CD4-positive, CD25-positive, alpha-beta regulatory T cell (primary cell): ENCODE results near the gene CLRN1. TPM values are rescaled to one million over a fixed set of nuclear protein-coding genes. Genes with fewer than 3 reads are reported as not detected.

Experiments used
- ATAC-seq, 2 donors: fragments of 150-1000 bp; cut with Tn5 transposase; one replicate each; pipeline ENCODE4 v1.10.0; 2021; ENCODE audit warnings: low read depth in 2 of 2, moderate number of reproducible peaks in 2 of 2, moderate library complexity in 1 of 2
- DNase-seq, 3 donors: peaks; one replicate each; pipeline versions ENCODE4 v3.0.0 to v3.0.0-alpha.2; 2012 to 2022; ENCODE audit warnings: mixed read lengths in 1 of 3
- H3K27ac ChIP-seq: one replicate; pipeline ENCODE4 v1.7.0; 2013; ENCODE audit warnings: mild to moderate bottlenecking, low read length; ENCODE audit not compliant: insufficient read depth, poor library complexity, severe bottlenecking
- H3K27me3 ChIP-seq: one replicate; pipeline ENCODE4 v1.7.0; 2013; ENCODE audit warnings: low read length; ENCODE audit not compliant: control insufficient read depth, insufficient read depth
- H3K36me3 ChIP-seq: one replicate; pipeline ENCODE4 v1.7.0; 2013; ENCODE audit warnings: mild to moderate bottlenecking, low read length, moderate library complexity; ENCODE audit not compliant: control insufficient read depth, insufficient read depth
- H3K4me1 ChIP-seq: 2 replicates; pipeline ENCODE4 v1.7.0; 2013; ENCODE audit warnings: mild to moderate bottlenecking, low read length; ENCODE audit not compliant: insufficient read depth, control insufficient read depth, poor library complexity, severe bottlenecking
- H3K4me3 ChIP-seq: one replicate; pipeline ENCODE4 v1.7.0; 2013; ENCODE audit warnings: low read depth, mild to moderate bottlenecking, low read length, moderate library complexity
- H3K9me3 ChIP-seq, 2 experiments: 1 replicate in 1 of 2; 2 replicates in 1 of 2; pipeline ENCODE4 v1.7.0; 2013; ENCODE audit warnings: low read length in 2 of 2, mild to moderate bottlenecking in 1 of 2, moderate library complexity in 1 of 2; ENCODE audit not compliant: control insufficient read depth in 2 of 2
- H3K27ac Mint-ChIP-seq, 3 donors: one replicate each; pipeline ENCODE4 v1.8.0; 2020 to 2022; ENCODE audit warnings: mild to moderate bottlenecking in 3 of 3, mixed read lengths in 3 of 3, moderate library complexity in 2 of 3
- H3K27me3 Mint-ChIP-seq: one replicate; pipeline ENCODE4 v1.8.0; 2022; ENCODE audit warnings: mild to moderate bottlenecking, mixed read lengths
- H3K36me3 Mint-ChIP-seq: one replicate; pipeline ENCODE4 v1.8.0; 2020; ENCODE audit warnings: mixed read lengths
- H3K4me1 Mint-ChIP-seq, 4 donors: one replicate each; pipeline ENCODE4 v1.8.0; 2020 to 2022; ENCODE audit warnings: mixed read lengths in 4 of 4, mild to moderate bottlenecking in 1 of 4
- H3K4me3 Mint-ChIP-seq, 4 donors: one replicate each; pipeline ENCODE4 v1.8.0; 2020 to 2022; ENCODE audit warnings: mild to moderate bottlenecking in 4 of 4, mixed read lengths in 4 of 4, moderate library complexity in 3 of 4
- H3K9me3 Mint-ChIP-seq, 7 donors: one replicate each; pipeline ENCODE4 v1.8.0; 2020 to 2022; ENCODE audit warnings: mixed read lengths in 7 of 7, mild to moderate bottlenecking in 3 of 7, moderate library complexity in 2 of 7
- polyA plus RNA-seq, 4 donors: library from polyadenylated mRNA; unstranded; fragments of 300-500 nt; fragmentation: Illumina TruSeq; gene quantifications; one replicate each; pipeline ENCODE4 v1.2.3, GENCODE V29; 2021
- total RNA-seq: library from RNA; stranded (reverse); gene quantifications from one replicate; pipeline ENCODE4 v1.2.3, GENCODE V29; 2022

CLRN1 gene
- total and polyA plus RNA-seq, 5 donors from 2014 or later: not detected

DNA sequence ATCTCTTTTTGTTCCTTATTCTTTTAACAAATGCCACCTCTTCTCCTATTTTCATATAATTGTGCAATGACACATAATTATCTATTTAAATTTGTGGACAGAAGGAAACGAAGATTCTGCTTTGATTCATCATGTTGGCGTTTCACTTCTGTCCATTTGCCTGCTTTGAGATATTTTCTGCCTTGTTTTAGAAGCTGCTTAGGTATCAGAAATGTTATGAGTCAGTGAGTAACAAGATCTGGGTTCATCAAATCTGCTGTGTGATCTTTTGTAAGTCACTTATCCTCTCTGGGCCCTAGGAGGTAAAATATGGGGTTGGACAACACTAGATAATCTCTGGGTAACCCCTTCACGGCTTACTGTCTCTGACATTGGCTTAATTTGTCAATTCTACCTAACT, 60.0 kb downstream of the CLRN1 start:
- no peak overlapping the region for H3K4me3 ChIP-seq
- ATAC-seq (no peak), DNase-seq (no peak)
- no peaks in the 10 kb centered on the region for H3K4me1 ChIP-seq
- Mint-ChIP-seq H3K4me1 (no peaks in the 10 kb centered on the region), H3K9me3 (peaks cover 0 to 1% (median 0%) of the 10 kb centered on the region in 7 donors), H3K27me3 (peaks cover 23% of the 10 kb centered on the region), H3K27ac (no peak overlapping the region), H3K36me3 (no peaks in the 10 kb centered on the region), H3K4me3 (no peak overlapping the region)
- H3K27me3 ChIP-seq: peaks cover 9% of the 10 kb centered on the region
- no peaks in the 10 kb centered on the region for H3K9me3 ChIP-seq
- no peak overlapping the region for H3K27ac ChIP-seq
- no peaks in the 10 kb centered on the region for H3K36me3 ChIP-seq

GRCh38 chr3:150911771-150912170, 60.8 kb downstream of the CLRN1 start:
- no peak for ATAC-seq
- H3K4me3 ChIP-seq: no peak overlapping the region
- H3K27ac ChIP-seq: no peak overlapping the region
- DNase-seq: no peak
- H3K9me3 ChIP-seq: no peaks in the 10 kb centered on the region
- no peak overlapping the region for H3K4me3 Mint-ChIP-seq
- no peaks in the 10 kb centered on the region for H3K4me1 ChIP-seq
- no peaks in the 10 kb centered on the region for H3K36me3 ChIP-seq
- no peak overlapping the region for H3K27ac Mint-ChIP-seq
- peaks cover 23% of the 10 kb centered on the region for H3K27me3 Mint-ChIP-seq
- no peaks in the 10 kb centered on the region for H3K4me1 Mint-ChIP-seq
- H3K9me3 Mint-ChIP-seq: peaks cover 0 to 1% (median 0%) of the 10 kb centered on the region in 7 donors
- no peaks in the 10 kb centered on the region for H3K36me3 Mint-ChIP-seq
- H3K27me3 ChIP-seq: peaks cover 13% of the 10 kb centered on the region

DNA sequence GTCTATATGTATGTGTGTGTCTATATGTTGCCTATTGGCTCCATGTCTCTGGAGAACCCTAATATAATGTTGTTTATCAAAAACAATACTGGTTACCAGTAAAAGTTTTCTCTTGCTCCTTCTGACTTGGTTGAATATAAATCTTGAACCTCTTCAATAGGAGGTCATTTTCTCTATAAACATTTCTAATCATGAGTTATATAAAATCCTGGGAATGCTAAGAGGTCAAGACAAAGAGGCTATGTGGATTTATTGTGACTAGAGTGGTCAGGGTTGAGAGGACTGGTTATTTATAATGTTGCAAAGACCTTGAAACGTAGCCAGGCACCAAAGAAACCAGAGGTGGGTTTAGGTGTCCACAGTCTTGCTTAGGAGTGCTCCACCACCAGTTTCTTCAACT, 66.1 kb downstream of the CLRN1 start:
- Histone ChIP-seq H3K4me1 (no peaks in the 10 kb centered on the region), H3K27ac (no peak overlapping the region), H3K36me3 (no peaks in the 10 kb centered on the region), H3K9me3 (no peaks in the 10 kb centered on the region), H3K27me3 (peaks cover 19% of the 10 kb centered on the region), H3K4me3 (no peak overlapping the region)
- no peak overlapping the region for H3K4me3 Mint-ChIP-seq
- no peaks in the 10 kb centered on the region for H3K36me3 Mint-ChIP-seq
- no peak overlapping the region for H3K27ac Mint-ChIP-seq
- H3K27me3 Mint-ChIP-seq: peaks cover 23% of the 10 kb centered on the region
- no peaks in the 10 kb centered on the region for H3K4me1 Mint-ChIP-seq
- DNase-seq: no peak
- ATAC-seq: no peak
- H3K9me3 Mint-ChIP-seq: peaks cover 0 to 2% (median 0%) of the 10 kb centered on the region in 7 donors

GRCh38 chr3:150905746-150906145, 66.8 kb downstream of the CLRN1 start:
- H3K4me3 Mint-ChIP-seq: no peak overlapping the region
- Histone ChIP-seq H3K4me1 (no peaks in the 10 kb centered on the region), H3K9me3 (no peaks in the 10 kb centered on the region), H3K4me3 (no peak overlapping the region), H3K27ac (no peak overlapping the region), H3K36me3 (no peaks in the 10 kb centered on the region), H3K27me3 (peaks cover 19% of the 10 kb centered on the region)
- ATAC-seq: no peak
- peaks cover 0 to 2% (median 0%) of the 10 kb centered on the region in 7 donors for H3K9me3 Mint-ChIP-seq
- no peak for DNase-seq
- no peaks in the 10 kb centered on the region for H3K4me1 Mint-ChIP-seq
- H3K27me3 Mint-ChIP-seq: peaks cover 26% of the 10 kb centered on the region
- H3K36me3 Mint-ChIP-seq: no peaks in the 10 kb centered on the region
- H3K27ac Mint-ChIP-seq: no peak overlapping the region

DNA sequence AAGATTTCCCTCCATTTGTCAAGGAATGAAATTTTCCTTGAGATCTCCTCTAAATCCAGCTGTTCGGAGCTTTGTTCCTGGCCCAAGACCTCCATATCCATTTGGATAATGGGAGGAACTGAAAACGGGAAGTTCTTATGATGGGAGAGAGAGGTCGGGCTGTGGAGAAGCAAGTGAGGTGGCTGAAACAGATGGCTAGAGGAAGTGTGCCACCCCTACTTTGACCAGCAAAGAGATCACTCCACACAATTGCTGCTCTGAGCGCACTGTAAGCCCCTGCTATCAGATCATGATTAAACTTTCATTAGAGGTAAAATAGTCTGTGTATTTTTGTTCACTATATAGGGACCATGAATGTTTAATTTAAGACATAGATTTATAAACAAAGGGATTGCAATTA, 67.2 kb downstream of the CLRN1 start, which contains the start of gene MINDY4B:
MINDY4B (minus strand) TSS at position 101 of the 400 bp plus-strand sequence; CDS start at position 101, 0 bp downstream.
- no peaks in the 10 kb centered on the region for H3K9me3 ChIP-seq
- Mint-ChIP-seq H3K9me3 (peaks cover 0 to 2% (median 0%) of the 10 kb centered on the region in 7 donors), H3K4me3 (no peak within 1 kb of the TSS), H3K36me3 (no peaks in the 10 kb centered on the region), H3K27me3 (peaks cover 27% of the 10 kb centered on the region), H3K4me1 (no peaks in the 10 kb centered on the region), H3K27ac (no peak within 1 kb of the TSS)
- no peaks in the 10 kb centered on the region for H3K36me3 ChIP-seq
- H3K4me1 ChIP-seq: no peaks in the 10 kb centered on the region
- H3K4me3 ChIP-seq: no peak within 1 kb of the TSS
- H3K27ac ChIP-seq: no peak within 1 kb of the TSS
- no peak for ATAC-seq
- H3K27me3 ChIP-seq: peaks cover 19% of the 10 kb centered on the region
- DNase-seq: no peak

DNA sequence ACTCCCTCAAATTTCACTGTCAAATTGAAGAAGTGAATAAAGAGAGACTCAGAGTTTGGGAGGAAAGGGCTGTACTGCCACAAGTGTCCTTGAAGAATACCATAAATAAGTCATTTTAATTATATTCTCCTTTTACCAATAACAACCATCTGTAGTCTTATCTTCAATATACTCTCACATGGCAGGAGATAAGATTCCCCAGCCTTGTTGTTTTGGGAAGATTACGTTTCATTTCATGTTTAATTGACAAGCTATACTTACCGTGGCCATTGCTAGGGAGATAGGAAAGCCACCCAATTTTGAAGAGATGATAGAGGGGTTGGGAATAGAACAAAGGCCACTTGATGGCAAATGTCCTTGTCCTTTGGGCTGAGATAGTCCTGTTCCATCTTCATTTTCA, 69.5 kb downstream of the CLRN1 start:
- Histone ChIP-seq H3K9me3 (no peaks in the 10 kb centered on the region), H3K4me1 (no peaks in the 10 kb centered on the region), H3K36me3 (no peaks in the 10 kb centered on the region), H3K27ac (no peak overlapping the region), H3K27me3 (peaks cover 16% of the 10 kb centered on the region), H3K4me3 (no peak overlapping the region)
- Mint-ChIP-seq H3K27me3 (peaks cover 26% of the 10 kb centered on the region), H3K4me1 (no peaks in the 10 kb centered on the region), H3K27ac (no peak overlapping the region), H3K4me3 (no peak overlapping the region), H3K36me3 (no peaks in the 10 kb centered on the region), H3K9me3 (peaks cover 0 to 2% (median 0%) of the 10 kb centered on the region in 7 donors)
- ATAC-seq (no peak), DNase-seq (no peak)

DNA sequence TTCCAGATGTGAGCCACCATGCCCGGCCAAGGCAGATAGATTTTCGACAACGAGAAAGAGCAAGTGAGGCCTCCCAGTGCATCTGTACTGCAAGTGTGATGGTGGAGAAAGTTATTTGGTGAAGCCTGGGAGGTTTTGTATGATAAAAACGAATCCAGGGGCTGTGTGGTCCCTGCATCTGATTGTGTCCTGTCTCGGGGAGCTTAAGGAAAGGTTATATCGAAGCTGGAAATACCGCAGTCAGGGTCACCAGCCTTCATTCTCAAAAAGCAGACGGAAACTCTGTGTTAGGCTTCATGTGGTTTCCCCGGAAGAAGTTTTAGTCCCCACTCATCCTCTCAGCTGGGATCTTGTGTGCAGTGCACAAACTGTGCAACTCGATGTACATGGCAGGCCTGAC, 70.7 kb downstream of the CLRN1 start:
- ATAC-seq (no peak), DNase-seq (no peak)
- Histone ChIP-seq H3K27me3 (peaks cover 8% of the 10 kb centered on the region), H3K27ac (no peak overlapping the region), H3K4me3 (no peak overlapping the region), H3K9me3 (no peaks in the 10 kb centered on the region), H3K4me1 (no peaks in the 10 kb centered on the region), H3K36me3 (no peaks in the 10 kb centered on the region)
- Mint-ChIP-seq H3K4me3 (no peak overlapping the region), H3K27ac (no peak overlapping the region), H3K4me1 (no peaks in the 10 kb centered on the region), H3K27me3 (peaks cover 30% of the 10 kb centered on the region), H3K9me3 (peaks cover 0 to 2% (median 0%) of the 10 kb centered on the region in 7 donors), H3K36me3 (no peaks in the 10 kb centered on the region)

DNA sequence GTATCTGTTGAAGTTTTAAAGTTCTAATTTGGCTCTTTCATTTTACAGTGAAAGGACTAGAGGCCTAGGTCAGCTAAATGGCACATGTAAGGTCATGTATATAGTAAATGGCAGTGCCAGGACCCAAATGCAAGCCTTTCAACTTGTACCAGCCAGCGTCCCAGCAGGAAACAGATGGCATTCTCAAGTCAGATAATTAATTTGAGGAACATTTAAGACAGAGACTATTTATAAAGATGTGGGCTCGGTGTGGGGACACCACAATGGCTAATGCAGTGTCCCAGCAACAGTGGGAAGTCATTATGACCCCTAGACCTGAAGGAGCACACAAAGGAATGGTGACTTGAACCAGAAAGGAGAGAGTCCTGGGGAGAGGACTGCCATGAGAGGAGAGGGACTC, 73.4 kb downstream of the CLRN1 start:
- Histone ChIP-seq H3K36me3 (no peaks in the 10 kb centered on the region), H3K4me1 (no peaks in the 10 kb centered on the region), H3K27me3 (no peaks in the 10 kb centered on the region), H3K4me3 (no peak overlapping the region), H3K9me3 (no peaks in the 10 kb centered on the region), H3K27ac (no peak overlapping the region)
- Mint-ChIP-seq H3K27ac (no peak overlapping the region), H3K4me3 (no peak overlapping the region), H3K27me3 (peaks cover 35% of the 10 kb centered on the region), H3K9me3 (peaks cover 0 to 2% (median 0%) of the 10 kb centered on the region in 7 donors), H3K4me1 (no peaks in the 10 kb centered on the region), H3K36me3 (no peaks in the 10 kb centered on the region)
- ATAC-seq: no peak
- no peak for DNase-seq
